ENCODE measurements around the gene PLA1A.

GRCh38 chr3:119624002-119624720 is 26.5 kb downstream of the PLA1A start:
- TF ChIP-seq CTCF (IDR thresholded peaks at IDR 0.05; ENCODE audit: low read length) (no peak), EZH2 (IDR thresholded peaks at IDR 0.05; ENCODE audit: borderline replicate concordance, low read length) (no peak)
